HG03039 (cell line): Measurements from ENCODE around the gene PDXK.

Source experiments
- ATAC-seq: cut with Tn5 transposase; IDR thresholded peaks from one replicate; pipeline ENCODE4 v1.9.1; 2021; ENCODE audit warnings: mild to moderate bottlenecking, moderate library complexity; ENCODE audit not compliant: unreplicated experiment

The PDXK gene

GRCh38 chr21:43778469-43779335 is 59.8 kb downstream of the PDXK start:
- ATAC-seq = no peak

GRCh38 chr21:43779660-43780059 is 60.7 kb downstream of the PDXK start:
- no peak for ATAC-seq

- ATAC-seq = no peak
Measured at GRCh38 chr21:43781846-43782245, 62.9 kb downstream of the PDXK start.

GRCh38 chr21:43782431-43783097 is 63.6 kb downstream of the PDXK start:
- ATAC-seq = no peak

- no peak for ATAC-seq
Measured at GRCh38 chr21:43783098-43783700, 64.3 kb downstream of the PDXK start.

- no peak for ATAC-seq
Measured at GRCh38 chr21:43785134-43785533, 66.2 kb downstream of the PDXK start.

GRCh38 chr21:43786300-43786806 is 67.4 kb downstream of the PDXK start:
- no peak for ATAC-seq

- no peak for ATAC-seq
Measured at GRCh38 chr21:43786807-43787440, 68.0 kb downstream of the PDXK start.

- peak; percentile 88 for ATAC-seq
Measured at GRCh38 chr21:43789276-43790009, 70.5 kb downstream of the PDXK start, which contains the start of gene RRP1. RRP1 (plus strand) TSS chr21:43789577; CDS start chr21:43789630, 53 bp downstream.

- ATAC-seq = no peak
Measured at GRCh38 chr21:43790010-43790524, 71.1 kb downstream of the PDXK start.

- no peak for ATAC-seq
Measured at GRCh38 chr21:43792406-43792805, 73.5 kb downstream of the PDXK start.

GRCh38 chr21:43793243-43793642 is 74.3 kb downstream of the PDXK start:
- ATAC-seq = no peak

GRCh38 chr21:43794311-43794710 is 75.4 kb downstream of the PDXK start:
- ATAC-seq = no peak

GRCh38 chr21:43794857-43795256 is 75.9 kb downstream of the PDXK start:
- ATAC-seq = no peak

- no peak for ATAC-seq
Measured at GRCh38 chr21:43797415-43797814, 78.5 kb downstream of the PDXK start.

- no peak for ATAC-seq
Measured at GRCh38 chr21:43797925-43798715, 79.2 kb downstream of the PDXK start.

GRCh38 chr21:43799301-43799840 is 80.4 kb downstream of the PDXK start:
- no peak for ATAC-seq

GRCh38 chr21:43800124-43800523 is 81.2 kb downstream of the PDXK start:
- ATAC-seq = no peak

- no peak for ATAC-seq
Measured at GRCh38 chr21:43800566-43800965, 81.6 kb downstream of the PDXK start.
